ENCODE data around the gene GAB2. TPM values are rescaled to one million over a fixed set of nuclear protein-coding genes. Genes with fewer than 3 reads are reported as not detected.
A peak's percentile ranks its signal among the peaks of the same experiment; 100 is the strongest.

The GAB2 gene
- total and polyA plus RNA-seq, 2 of the 13 experiments (the other 11 are each of a cell fraction or from before 2014, with no cell fraction given): 4.1 to 8.6 TPM

DNA sequence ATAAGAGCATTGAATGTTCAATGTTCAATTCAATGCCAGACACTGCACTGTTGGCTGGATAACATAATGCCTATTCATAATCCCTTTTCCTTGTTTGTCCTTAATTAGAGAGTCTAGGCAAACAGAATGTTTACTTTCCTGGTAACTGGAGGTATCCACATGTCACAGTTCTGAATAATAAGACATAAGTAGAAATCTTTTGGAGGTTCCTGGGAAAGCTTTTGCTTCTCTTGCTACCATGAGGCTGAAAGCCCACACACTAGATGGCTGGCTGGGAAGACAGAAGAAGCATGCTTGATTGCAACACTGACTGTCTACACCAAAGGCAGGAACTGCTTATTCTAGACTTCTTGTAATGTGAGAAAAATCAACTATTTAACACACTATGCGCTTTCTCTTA lies 79.5 kb downstream of the GAB2 start:
- H3K4me2 ChIP-seq (ENCODE audit: low read depth, low read length): no peak overlapping the region
- ChIA-PET CTCF (ENCODE audit: low intra/inter-chr PET ratio, low total read pairs) (no interaction called here), POLR2A (no interaction called here)
- FAIRE-seq: no peak
- WGBS (ENCODE audit: low lambda C conversion rate): 100% methylated on average over 1 of the region's 1 CpG
- no peak overlapping the region for H3K27ac ChIP-seq (ENCODE audit: extremely low read length, insufficient read depth, low read length)
- TF ChIP-seq ZNF180 (CRISPR knock-in tag; IDR thresholded peaks at IDR 0.05; ENCODE audit: borderline replicate concordance, low read depth) (no peak), CEBPG (CRISPR knock-in tag; IDR thresholded peaks at IDR 0.05) (0 out of 2 replicates have a peak, but pooled peaks have one; percentile 10)
- intact Hi-C loops (cut with micrococcal nuclease; ENCODE audit: unreplicated experiment) (no loop called here), in situ Hi-C loops (cut with HindIII; ENCODE audit: extremely low pct_ligation_motif_present, low pct_unique_long_range_greater_than_20kb) (no loop called here)
- no peak overlapping the region for H3K4me3 ChIP-seq (replicated peaks in 1 of 3; ENCODE audit: insufficient read depth in 1 of 3, low read depth in 2 of 3, low read length in 3 of 3)
- no peak for DNase-seq (ENCODE audit: low spot score)
- no peak overlapping the region for H3K9ac ChIP-seq (ENCODE audit: insufficient read depth, low read depth, low read length)
- H3K36me3 ChIP-seq (replicated peaks in 1 of 2; ENCODE audit: control insufficient read depth in 1 of 2, insufficient read depth in 2 of 2, low read length in 2 of 2): no peaks in the 10 kb centered on the region
- H2AFZ ChIP-seq (ENCODE audit: low read length): no peak overlapping the region
- BruUV-seq (replicated peaks): no TSS peak
- peaks cover 16% of the 10 kb centered on the region for H3K4me1 ChIP-seq (ENCODE audit: insufficient read depth, low read length)
- ATAC-seq: peak; percentile 35; the same call in 1 of the 3 replicates
- H3K27me3 ChIP-seq (ENCODE audit: control insufficient read depth in 1 of 2, insufficient read depth in 2 of 2, low read length in 2 of 2): no peaks in the 10 kb centered on the region; a peak in 1 of 5 replicates
- no peaks in the 10 kb centered on the region for H4K20me1 ChIP-seq (ENCODE audit: insufficient read depth, low read length)
- no peaks in the 10 kb centered on the region for H3K79me2 ChIP-seq (ENCODE audit: insufficient read depth, low read length)
- H3K9me3 ChIP-seq (ENCODE audit: low read length): no peaks in the 10 kb centered on the region

DNA sequence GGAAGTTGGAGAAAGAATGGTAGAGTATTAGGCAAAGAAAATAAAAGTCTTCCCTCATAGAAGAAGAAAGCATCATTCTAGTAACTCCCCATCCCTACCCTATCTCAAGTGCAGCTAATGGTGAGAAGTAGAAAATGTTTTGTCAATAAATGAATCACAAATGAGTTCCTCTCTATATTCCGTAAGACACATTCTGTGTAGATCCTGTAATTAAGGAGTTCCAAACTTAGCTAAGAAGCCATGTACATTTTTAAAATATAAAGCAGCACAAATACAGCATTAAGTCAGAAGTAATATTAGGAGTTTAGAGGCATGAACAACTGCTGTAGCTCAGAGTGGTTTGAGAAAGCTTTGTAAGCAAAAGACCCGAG lies 80.1 kb downstream of the GAB2 start:
- ATAC-seq: no peak
- POLR2A ChIA-PET: no interaction called here
- intact Hi-C loops (cut with micrococcal nuclease; ENCODE audit: unreplicated experiment): no loop called here
- FAIRE-seq: no peak
- H3K27ac ChIP-seq (ENCODE audit: extremely low read length, insufficient read depth, low read length): no peak overlapping the region
- DNase-seq (ENCODE audit: low spot score): no peak
- no peak overlapping the region for H2AFZ ChIP-seq (ENCODE audit: low read length)
- CTCF ChIA-PET (ENCODE audit: low intra/inter-chr PET ratio, low total read pairs): no interaction called here
- H3K4me1 ChIP-seq (ENCODE audit: insufficient read depth, low read length): peaks cover 16% of the 10 kb centered on the region
- TF ChIP-seq ZMYM3 (CRISPR knock-in tag; IDR thresholded peaks at IDR 0.05): no peak
- TF ChIP-seq, protein P1, sequence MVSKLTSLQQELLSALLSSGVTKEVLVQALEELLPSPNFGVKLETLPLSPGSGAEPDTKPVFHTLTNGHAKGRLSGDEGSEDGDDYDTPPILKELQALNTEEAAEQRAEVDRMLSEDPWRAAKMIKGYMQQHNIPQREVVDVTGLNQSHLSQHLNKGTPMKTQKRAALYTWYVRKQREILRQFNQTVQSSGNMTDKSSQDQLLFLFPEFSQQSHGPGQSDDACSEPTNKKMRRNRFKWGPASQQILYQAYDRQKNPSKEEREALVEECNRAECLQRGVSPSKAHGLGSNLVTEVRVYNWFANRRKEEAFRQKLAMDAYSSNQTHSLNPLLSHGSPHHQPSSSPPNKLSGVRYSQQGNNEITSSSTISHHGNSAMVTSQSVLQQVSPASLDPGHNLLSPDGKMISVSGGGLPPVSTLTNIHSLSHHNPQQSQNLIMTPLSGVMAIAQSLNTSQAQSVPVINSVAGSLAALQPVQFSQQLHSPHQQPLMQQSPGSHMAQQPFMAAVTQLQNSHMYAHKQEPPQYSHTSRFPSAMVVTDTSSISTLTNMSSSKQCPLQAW (CRISPR knock-in tag; IDR thresholded peaks at IDR 0.05): no peak
- TF ChIP-seq, protein P2, sequence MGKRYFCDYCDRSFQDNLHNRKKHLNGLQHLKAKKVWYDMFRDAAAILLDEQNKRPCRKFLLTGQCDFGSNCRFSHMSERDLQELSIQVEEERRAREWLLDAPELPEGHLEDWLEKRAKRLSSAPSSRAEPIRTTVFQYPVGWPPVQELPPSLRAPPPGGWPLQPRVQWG (CRISPR knock-in tag; IDR thresholded peaks at IDR 0.05; ENCODE audit: borderline replicate concordance, low read depth): no peak
- TF ChIP-seq CBX2 (IDR thresholded peaks at IDR 0.05; ENCODE audit: low read depth, low read length): no peak
- TF ChIP-seq CBX2 (CRISPR knock-in tag; IDR thresholded peaks at IDR 0.05; ENCODE audit: low read depth): no peak
- TF ChIP-seq MYNN (CRISPR knock-in tag; IDR thresholded peaks at IDR 0.05; ENCODE audit: low read depth): no peak
- no peak for TF ChIP-seq ZFX (CRISPR knock-in tag; IDR thresholded peaks at IDR 0.05; ENCODE audit: low read depth)
- TF ChIP-seq, protein P3, sequence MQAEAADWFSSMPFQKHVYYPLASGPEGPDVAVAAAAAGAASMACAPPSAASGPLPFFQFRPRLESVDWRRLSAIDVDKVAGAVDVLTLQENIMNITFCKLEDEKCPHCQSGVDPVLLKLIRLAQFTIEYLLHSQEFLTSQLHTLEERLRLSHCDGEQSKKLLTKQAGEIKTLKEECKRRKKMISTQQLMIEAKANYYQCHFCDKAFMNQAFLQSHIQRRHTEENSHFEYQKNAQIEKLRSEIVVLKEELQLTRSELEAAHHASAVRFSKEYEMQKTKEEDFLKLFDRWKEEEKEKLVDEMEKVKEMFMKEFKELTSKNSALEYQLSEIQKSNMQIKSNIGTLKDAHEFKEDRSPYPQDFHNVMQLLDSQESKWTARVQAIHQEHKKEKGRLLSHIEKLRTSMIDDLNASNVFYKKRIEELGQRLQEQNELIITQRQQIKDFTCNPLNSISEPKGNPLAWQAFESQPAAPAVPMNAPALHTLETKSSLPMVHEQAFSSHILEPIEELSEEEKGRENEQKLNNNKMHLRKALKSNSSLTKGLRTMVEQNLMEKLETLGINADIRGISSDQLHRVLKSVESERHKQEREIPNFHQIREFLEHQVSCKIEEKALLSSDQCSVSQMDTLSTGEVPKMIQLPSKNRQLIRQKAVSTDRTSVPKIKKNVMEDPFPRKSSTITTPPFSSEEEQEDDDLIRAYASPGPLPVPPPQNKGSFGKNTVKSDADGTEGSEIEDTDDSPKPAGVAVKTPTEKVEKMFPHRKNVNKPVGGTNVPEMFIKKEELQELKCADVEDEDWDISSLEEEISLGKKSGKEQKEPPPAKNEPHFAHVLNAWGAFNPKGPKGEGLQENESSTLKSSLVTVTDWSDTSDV (CRISPR knock-in tag; IDR thresholded peaks at IDR 0.05): no peak
- no peak for TF ChIP-seq ZNF816 (CRISPR knock-in tag; IDR thresholded peaks at IDR 0.05; ENCODE audit: borderline replicate concordance)
- TF ChIP-seq FOXA1 (IDR thresholded peaks at IDR 0.05): no peak
- no peak for TF ChIP-seq FOXA1 (CRISPR knock-in tag; IDR thresholded peaks at IDR 0.05)
- TF ChIP-seq SNRNP70 (IDR thresholded peaks at IDR 0.05; ENCODE audit: low read depth, low read length): no peak
- no peak for TF ChIP-seq ZBTB38 (CRISPR knock-in tag; IDR thresholded peaks at IDR 0.05)
- 90% methylated on average over 2 of the region's 2 CpGs for WGBS (ENCODE audit: low lambda C conversion rate)
- no peak overlapping the region for H3K9ac ChIP-seq (ENCODE audit: insufficient read depth, low read depth, low read length)
- no TSS peak for BruUV-seq (replicated peaks)
- H3K79me2 ChIP-seq (ENCODE audit: insufficient read depth, low read length): no peaks in the 10 kb centered on the region
- no peaks in the 10 kb centered on the region for H3K36me3 ChIP-seq (replicated peaks in 1 of 2; ENCODE audit: control insufficient read depth in 1 of 2, insufficient read depth in 2 of 2, low read length in 2 of 2)
- no peaks in the 10 kb centered on the region for H4K20me1 ChIP-seq (ENCODE audit: insufficient read depth, low read length)
- no peaks in the 10 kb centered on the region for H3K9me3 ChIP-seq (ENCODE audit: low read length)
- no peak overlapping the region for H3K4me3 ChIP-seq (replicated peaks in 1 of 3; ENCODE audit: insufficient read depth in 1 of 3, low read depth in 2 of 3, low read length in 3 of 3)
- no peaks in the 10 kb centered on the region; a peak in 1 of 5 replicates for H3K27me3 ChIP-seq (ENCODE audit: control insufficient read depth in 1 of 2, insufficient read depth in 2 of 2, low read length in 2 of 2)
- in situ Hi-C loops (cut with HindIII; ENCODE audit: extremely low pct_ligation_motif_present, low pct_unique_long_range_greater_than_20kb): no loop called here
- H3K4me2 ChIP-seq (ENCODE audit: low read depth, low read length): no peak overlapping the region
